Colonic mucosa (tissue), 4 donors: ENCODE results near the gene CTCFL. TPM values are rescaled to one million over a fixed set of nuclear protein-coding genes. Genes with fewer than 3 reads are reported as not detected.

ENCODE experiments used
- DNase-seq: peaks from one replicate; pipeline ENCODE4 v3.0.0-alpha.2; 2020
- H3K27ac ChIP-seq: fragments of 200-600 bp; one replicate; pipeline ENCODE4 v1.8.0; 2021
- H3K27me3 ChIP-seq: fragments of 200-600 bp; one replicate; pipeline ENCODE4 v1.8.0; 2021
- H3K36me3 ChIP-seq: fragments of 200-600 bp; one replicate; pipeline ENCODE4 v1.8.0; 2021
- H3K4me1 ChIP-seq: fragments of 200-600 bp; one replicate; pipeline ENCODE4 v1.8.0; 2021; ENCODE audit warnings: mild to moderate bottlenecking
- H3K4me3 ChIP-seq: fragments of 200-600 bp; one replicate; pipeline ENCODE4 v1.8.0; 2021
- H3K9ac ChIP-seq, 2 donors: one replicate each; pipeline ENCODE4 v1.7.0; 2013; ENCODE audit warnings: control low read depth in 2 of 2, low read depth in 2 of 2, low read length in 2 of 2
- H3K9me3 ChIP-seq: fragments of 200-600 bp; one replicate; pipeline ENCODE4 v1.8.0; 2021
- intact Hi-C: fragments of 100-400 bp; cut with DNase I; formaldehyde crosslinking; loops from one replicate; pipeline ENCODE4 v1.14.1; 2022
- total RNA-seq, 2 donors: library from RNA; stranded (reverse); fragmentation: NEBNext Ultra II Directional in 1 of 2; extraction: Animal tissue kit (Norgen Biotek cat#: 25700) in 1 of 2; gene quantifications; one replicate each; pipeline ENCODE4 v1.2.1, GENCODE V29; 2021
- TF ChIP-seq, protein P1 (sequence below): fragments of 200-600 bp; IDR thresholded peaks from one replicate; pipeline ENCODE4 v1.8.0; 2022; ENCODE audit warnings: antibody characterized with exemption, mild to moderate bottlenecking
- donor health status: healthy.
- donor health status: DM: no; HTN: no; CAD: no.
- donor health status: DM: no; HTN: no; CAD: no.

CTCFL gene
- total RNA-seq, 2 donors from 2014 or later: 0.47 TPM; not detected in 1

DNA sequence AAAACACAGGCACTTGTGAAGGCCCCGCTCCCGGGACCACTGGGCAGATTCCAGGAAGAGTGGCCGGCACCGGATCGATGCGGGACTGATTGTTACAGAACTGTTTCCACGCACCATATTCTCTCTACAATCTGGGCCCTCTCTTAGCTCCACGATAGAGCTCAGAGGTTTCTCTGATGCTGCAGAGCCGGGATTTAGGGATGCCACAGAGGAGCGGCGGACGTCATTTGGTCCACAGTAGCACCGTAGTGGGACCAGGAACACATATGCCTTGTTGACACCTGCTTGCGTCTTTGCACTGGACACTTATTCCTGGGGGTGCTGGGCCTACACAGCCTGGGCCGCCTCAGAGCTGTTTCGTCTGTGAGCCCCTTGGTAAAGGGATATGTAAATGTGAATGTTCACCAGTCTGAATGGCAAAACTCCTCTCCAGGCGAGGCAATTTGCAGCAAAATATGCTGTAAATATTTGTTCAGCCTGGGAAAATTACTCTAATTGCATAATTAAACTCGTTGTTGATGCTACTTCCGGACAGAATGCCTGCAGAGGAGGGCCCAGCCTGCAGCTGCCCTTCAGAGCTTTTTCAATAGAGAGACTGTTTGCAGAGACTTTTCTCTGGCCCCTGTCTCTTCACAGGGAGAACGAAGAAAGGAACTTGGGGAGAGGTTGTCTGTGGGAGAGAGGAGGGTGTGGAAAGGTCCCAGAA, 45.4 kb upstream of the CTCFL start:
- Histone ChIP-seq H3K27ac (peak overlapping the region; percentile 61), H3K27me3 (no peaks in the 10 kb centered on the region), H3K4me1 (peaks cover 19% of the 10 kb centered on the region), H3K4me3 (no peak overlapping the region), H3K9ac (peak overlapping the region; percentile 27 to 62), H3K36me3 (no peaks in the 10 kb centered on the region), H3K9me3 (no peaks in the 10 kb centered on the region)
- TF ChIP-seq, protein P1, sequence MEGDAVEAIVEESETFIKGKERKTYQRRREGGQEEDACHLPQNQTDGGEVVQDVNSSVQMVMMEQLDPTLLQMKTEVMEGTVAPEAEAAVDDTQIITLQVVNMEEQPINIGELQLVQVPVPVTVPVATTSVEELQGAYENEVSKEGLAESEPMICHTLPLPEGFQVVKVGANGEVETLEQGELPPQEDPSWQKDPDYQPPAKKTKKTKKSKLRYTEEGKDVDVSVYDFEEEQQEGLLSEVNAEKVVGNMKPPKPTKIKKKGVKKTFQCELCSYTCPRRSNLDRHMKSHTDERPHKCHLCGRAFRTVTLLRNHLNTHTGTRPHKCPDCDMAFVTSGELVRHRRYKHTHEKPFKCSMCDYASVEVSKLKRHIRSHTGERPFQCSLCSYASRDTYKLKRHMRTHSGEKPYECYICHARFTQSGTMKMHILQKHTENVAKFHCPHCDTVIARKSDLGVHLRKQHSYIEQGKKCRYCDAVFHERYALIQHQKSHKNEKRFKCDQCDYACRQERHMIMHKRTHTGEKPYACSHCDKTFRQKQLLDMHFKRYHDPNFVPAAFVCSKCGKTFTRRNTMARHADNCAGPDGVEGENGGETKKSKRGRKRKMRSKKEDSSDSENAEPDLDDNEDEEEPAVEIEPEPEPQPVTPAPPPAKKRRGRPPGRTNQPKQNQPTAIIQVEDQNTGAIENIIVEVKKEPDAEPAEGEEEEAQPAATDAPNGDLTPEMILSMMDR: no peak
- no peak for DNase-seq
- intact Hi-C loops: no loop called here

DNA sequence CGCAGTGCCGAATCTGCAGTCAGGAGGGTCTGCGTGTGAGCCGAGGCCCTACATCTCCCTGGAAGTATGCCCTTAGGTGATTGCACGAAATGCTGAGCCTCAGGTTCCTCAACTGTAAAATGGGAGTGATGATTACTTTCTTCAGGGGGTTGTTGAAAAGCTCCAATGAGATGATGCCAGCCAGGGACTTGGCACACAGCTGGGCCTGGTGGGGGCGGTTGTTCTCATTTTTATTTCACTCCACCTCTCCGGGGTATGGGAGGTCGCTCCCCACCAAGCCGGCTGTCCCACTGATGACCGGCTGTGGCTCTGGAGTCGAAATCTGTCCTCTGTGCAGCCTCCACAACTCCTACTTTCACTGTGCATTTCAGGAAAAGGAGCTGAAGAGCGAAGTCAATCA, 44.0 kb upstream of the CTCFL start:
- H3K9ac ChIP-seq: peak overlapping the region in 1 of 2 donors; percentile 32
- H3K27me3 ChIP-seq: no peaks in the 10 kb centered on the region
- TF ChIP-seq, protein P1: no peak
- H3K27ac ChIP-seq: no peak overlapping the region
- H3K9me3 ChIP-seq: no peaks in the 10 kb centered on the region
- H3K4me3 ChIP-seq: no peak overlapping the region
- no peaks in the 10 kb centered on the region for H3K36me3 ChIP-seq
- peaks cover 19% of the 10 kb centered on the region for H3K4me1 ChIP-seq
- intact Hi-C loops: no loop called here
- no peak for DNase-seq

DNA sequence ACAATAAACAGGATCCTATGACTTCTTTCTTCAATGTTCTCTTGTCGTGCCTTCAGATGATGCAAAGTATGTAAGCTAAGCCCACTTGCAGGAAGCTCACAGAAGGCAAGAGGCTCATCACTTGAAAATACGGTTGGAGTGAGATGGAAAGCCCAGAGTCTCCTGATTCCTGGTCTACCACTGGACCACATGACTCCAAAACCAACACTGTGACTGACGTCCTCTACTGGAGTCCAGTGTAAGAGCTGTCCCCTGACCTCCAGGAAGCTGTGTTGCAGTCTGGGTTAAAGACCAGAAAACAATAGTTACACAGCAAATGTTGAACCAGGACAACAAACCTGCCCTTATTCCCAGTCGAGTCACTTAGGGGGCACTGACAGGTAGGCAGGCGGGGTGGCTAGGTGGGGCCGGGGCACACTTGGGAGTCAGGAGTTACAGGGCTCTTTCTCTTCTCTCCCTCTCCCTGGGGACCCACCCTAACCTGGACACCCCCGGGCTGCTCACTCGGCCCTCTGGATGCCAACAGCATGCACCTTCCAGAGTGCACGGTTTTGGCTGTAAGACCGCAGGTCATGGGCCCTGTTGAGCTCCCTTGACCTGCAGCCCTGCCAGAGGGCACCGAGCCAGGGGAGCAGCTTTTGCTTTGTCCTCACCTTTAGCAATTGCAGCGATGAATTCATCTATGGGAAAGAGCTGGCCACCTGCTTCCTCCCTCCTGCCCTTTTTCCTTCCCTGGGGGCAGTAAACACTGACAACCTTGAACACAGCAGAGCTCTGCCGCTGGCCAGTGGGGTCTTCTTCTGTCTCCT, 43.4 kb upstream of the CTCFL start:
- H3K36me3 ChIP-seq: no peaks in the 10 kb centered on the region
- intact Hi-C loops: no loop called here
- H3K4me1 ChIP-seq: peaks cover 19% of the 10 kb centered on the region
- DNase-seq: no peak
- no peaks in the 10 kb centered on the region for H3K9me3 ChIP-seq
- no peak overlapping the region for H3K4me3 ChIP-seq
- no peaks in the 10 kb centered on the region for H3K27me3 ChIP-seq
- peak overlapping the region in 1 of 2 donors; percentile 48 for H3K9ac ChIP-seq
- TF ChIP-seq, protein P1: no peak
- H3K27ac ChIP-seq: peak overlapping the region; percentile 64

DNA sequence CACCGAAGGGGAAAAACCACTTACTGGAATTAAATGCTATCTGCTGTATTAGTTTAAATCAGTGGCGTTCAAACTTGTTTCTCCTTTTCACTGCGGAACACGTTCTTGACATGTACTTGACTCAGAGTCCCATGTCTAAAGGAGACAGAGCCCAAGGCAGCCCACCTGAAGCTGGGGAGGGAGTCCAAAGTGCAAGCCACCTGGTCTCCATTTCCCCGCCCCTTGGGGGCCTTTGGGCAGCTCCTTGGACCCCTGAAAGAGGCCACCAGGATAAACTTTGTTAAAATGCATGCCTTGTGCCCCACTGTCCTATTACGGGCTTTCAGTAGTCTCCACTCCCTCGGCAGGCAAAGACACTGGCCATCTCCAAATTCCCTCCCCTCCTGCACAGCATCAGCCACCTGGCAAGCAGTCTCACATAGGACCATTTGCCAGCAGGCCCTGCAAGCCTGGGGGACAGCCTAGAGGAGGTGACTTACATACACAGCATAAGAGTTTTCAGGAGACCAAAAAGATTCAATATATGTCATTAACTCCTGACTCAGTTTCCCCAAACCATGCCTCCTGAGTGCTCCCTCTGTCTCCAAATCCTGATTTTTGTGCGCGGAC, 42.6 kb upstream of the CTCFL start:
- no peaks in the 10 kb centered on the region for H3K27me3 ChIP-seq
- intact Hi-C loops: no loop called here
- DNase-seq: no peak
- H3K36me3 ChIP-seq: no peaks in the 10 kb centered on the region
- H3K27ac ChIP-seq: peak overlapping the region; percentile 64
- H3K4me3 ChIP-seq: no peak overlapping the region
- H3K9ac ChIP-seq: peak overlapping the region in 1 of 2 donors; percentile 48
- no peaks in the 10 kb centered on the region for H3K9me3 ChIP-seq
- TF ChIP-seq, protein P1: no peak
- H3K4me1 ChIP-seq: peaks cover 19% of the 10 kb centered on the region

DNA sequence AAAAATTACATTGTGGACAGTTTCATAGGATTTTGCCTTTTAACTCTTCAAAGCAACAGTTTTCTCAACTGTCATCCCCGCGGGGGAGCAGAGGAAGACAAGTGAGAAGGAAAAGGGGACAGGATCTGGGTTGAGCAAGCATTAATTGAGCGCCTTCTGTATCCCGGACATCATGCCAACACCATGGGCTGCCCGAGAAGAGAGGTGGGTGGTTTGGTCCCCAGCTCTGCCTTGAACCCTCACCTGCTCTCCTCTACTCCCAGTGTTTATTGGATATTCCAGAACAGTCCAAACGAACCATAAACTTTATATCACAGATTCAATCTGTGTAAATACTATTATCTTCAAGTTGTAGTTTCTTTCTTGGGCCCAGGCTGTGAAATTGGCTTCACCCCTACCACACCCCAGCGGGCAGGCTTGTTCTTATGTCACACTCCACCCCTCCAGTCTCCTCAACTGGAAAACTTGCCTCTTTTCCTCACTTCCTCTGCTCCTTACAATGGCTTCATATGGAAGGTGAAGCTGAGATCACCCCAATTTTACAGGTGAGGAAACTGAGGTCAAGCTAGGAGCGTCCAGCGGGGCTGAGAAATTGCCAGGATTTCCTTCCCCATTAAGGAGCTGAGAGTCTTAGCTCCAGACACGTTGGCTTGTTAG, 42.0 kb upstream of the CTCFL start:
- no peaks in the 10 kb centered on the region for H3K27me3 ChIP-seq
- peak; percentile 76 for DNase-seq

More for the DNA sequence above, 42.0 kb upstream of the CTCFL start:
- intact Hi-C loops: no loop called here
- Histone ChIP-seq H3K9me3 (no peaks in the 10 kb centered on the region), H3K36me3 (no peaks in the 10 kb centered on the region), H3K9ac (peak overlapping the region in 1 of 2 donors; percentile 48), H3K4me1 (peaks cover 17% of the 10 kb centered on the region), H3K4me3 (no peak overlapping the region), H3K27ac (peak overlapping the region; percentile 64)
- TF ChIP-seq, protein P1: no peak
